ENCODE measurements around the gene NAV2. TPM values are rescaled to one million over a fixed set of nuclear protein-coding genes. Genes with fewer than 3 reads are reported as not detected.

Gene NAV2
- polyA plus RNA-seq, 1 experiment: 5.1 TPM

DNA sequence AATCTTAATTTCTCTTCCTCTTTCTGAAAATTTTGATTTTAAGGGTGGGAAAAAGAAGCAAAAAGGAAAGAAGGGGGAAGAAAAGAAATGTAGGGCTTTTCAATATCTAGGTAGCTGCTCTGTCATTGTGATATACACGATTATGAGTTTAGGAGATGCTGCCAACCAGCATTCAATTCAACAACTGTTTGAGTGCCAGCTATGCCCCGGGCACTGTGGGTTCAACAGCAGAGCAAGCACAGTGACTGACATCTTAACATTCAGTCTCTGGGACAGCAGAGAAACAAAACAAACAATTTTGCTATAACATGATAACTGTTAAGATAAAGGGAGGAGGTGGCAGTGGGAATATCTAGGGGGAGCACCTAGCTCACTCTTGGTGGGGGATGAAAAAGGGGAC lies 356.1 kb downstream of the NAV2 start:
- H3K9me3 ChIP-seq (ENCODE audit: control insufficient read depth, insufficient read depth, low read length): no peaks in the 10 kb centered on the region
- TF ChIP-seq CTCF (IDR thresholded peaks at IDR 0.05; ENCODE audit: low read depth, low read length): no peak
- no peak for DNase-seq (ENCODE audit: low read depth, low spot score)
- H3K27me3 ChIP-seq (ENCODE audit: control insufficient read depth, insufficient read depth, low read length): no peaks in the 10 kb centered on the region
- POLR2A ChIA-PET: no interaction called here
- no peak overlapping the region for H3K27ac ChIP-seq (ENCODE audit: low read depth, low read length)
- no peak overlapping the region for H3K4me3 ChIP-seq (ENCODE audit: low read depth, low read length)
- CTCF ChIA-PET: no interaction called here

DNA sequence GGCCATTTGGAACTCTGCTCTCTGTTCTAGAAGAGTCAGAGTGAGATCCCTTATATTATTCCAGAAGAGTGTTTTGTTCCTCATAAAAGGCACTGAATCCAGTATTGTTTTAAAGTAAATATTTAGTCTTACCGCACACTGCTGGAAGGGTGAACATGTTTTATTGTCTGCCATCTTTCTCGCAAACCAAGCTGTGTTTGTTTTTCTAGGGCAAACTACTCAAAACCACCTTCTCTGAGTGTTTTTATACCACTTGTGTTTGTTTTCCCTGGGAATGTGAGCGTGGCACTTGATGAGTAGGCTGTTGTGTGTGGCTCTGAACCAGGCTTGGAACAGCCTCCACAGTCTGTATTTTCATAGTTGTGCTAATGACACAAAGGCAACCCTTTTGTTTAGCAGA lies 357.8 kb downstream of the NAV2 start:
- Histone ChIP-seq H3K4me3 (ENCODE audit: low read depth, low read length) (no peak overlapping the region), H3K9me3 (ENCODE audit: control insufficient read depth, insufficient read depth, low read length) (no peaks in the 10 kb centered on the region), H3K27ac (ENCODE audit: low read depth, low read length) (no peak overlapping the region), H3K27me3 (ENCODE audit: control insufficient read depth, insufficient read depth, low read length) (no peaks in the 10 kb centered on the region)
- no peak for TF ChIP-seq CTCF (IDR thresholded peaks at IDR 0.05; ENCODE audit: low read depth, low read length)
- POLR2A ChIA-PET: no interaction called here
- CTCF ChIA-PET: interaction anchor here (1.0 kb wide), 1 partner anchor 58 kb away, joined by 3 read pairs; no protein-coding TSS in a partner anchor
- no peak for DNase-seq (ENCODE audit: low read depth, low spot score)

DNA sequence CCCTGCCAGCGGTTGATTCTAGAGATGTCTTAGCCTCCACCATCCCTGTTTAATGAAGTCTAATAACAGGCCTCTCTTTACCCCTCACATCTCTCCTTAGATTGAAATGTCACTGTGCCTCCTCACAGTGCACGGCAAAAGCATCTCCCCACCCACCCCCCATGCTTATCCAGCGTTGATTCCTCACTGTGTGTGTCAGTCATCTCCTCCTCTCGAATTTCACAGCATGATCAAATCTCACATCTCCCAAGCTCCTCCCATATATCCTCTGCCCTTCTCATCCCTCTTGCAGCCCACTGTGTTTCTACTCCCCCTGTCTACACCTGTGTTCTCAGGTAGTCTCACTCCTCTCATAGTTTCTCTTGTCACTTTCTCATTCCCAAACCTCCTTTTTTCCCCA lies 363.0 kb downstream of the NAV2 start:
- H3K27me3 ChIP-seq (ENCODE audit: control insufficient read depth, insufficient read depth, low read length): no peaks in the 10 kb centered on the region
- DNase-seq (ENCODE audit: low read depth, low spot score): no peak
- no peak overlapping the region for H3K4me3 ChIP-seq (ENCODE audit: low read depth, low read length)
- ChIA-PET CTCF (interaction anchor here (2.1 kb wide), 1 partner anchor 52 kb away, joined by 9 read pairs; no protein-coding TSS in a partner anchor), POLR2A (no interaction called here)
- H3K27ac ChIP-seq (ENCODE audit: low read depth, low read length): no peak overlapping the region
- TF ChIP-seq CTCF (IDR thresholded peaks at IDR 0.05; ENCODE audit: low read depth, low read length): no peak
- no peaks in the 10 kb centered on the region for H3K9me3 ChIP-seq (ENCODE audit: control insufficient read depth, insufficient read depth, low read length)

DNA sequence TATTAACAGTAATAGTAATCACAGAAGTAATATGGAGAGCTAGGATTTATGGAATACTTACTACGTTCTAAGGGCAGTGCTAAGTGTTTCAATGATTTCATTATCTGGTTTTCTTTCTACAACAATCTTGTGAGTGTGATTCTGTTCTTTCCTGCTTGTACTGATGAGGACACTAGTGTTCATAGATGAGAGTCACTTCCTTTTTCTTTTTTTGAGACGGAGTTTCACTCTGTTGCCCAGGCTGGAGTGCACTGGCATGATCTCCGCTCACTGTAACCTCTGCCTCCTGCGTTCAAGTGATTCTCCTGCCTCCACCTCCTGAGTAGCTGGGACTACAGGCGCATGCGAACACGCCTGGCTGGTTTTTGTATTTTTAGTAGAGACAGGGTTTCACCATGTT lies 366.2 kb downstream of the NAV2 start:
- DNase-seq (ENCODE audit: low read depth, low spot score): no peak
- H3K4me3 ChIP-seq (ENCODE audit: low read depth, low read length): no peak overlapping the region
- H3K27ac ChIP-seq (ENCODE audit: low read depth, low read length): no peak overlapping the region
- TF ChIP-seq CTCF (IDR thresholded peaks at IDR 0.05; ENCODE audit: low read depth, low read length): no peak
- no peaks in the 10 kb centered on the region for H3K27me3 ChIP-seq (ENCODE audit: control insufficient read depth, insufficient read depth, low read length)
- no peaks in the 10 kb centered on the region for H3K9me3 ChIP-seq (ENCODE audit: control insufficient read depth, insufficient read depth, low read length)
- ChIA-PET CTCF (no interaction called here), POLR2A (no interaction called here)

DNA sequence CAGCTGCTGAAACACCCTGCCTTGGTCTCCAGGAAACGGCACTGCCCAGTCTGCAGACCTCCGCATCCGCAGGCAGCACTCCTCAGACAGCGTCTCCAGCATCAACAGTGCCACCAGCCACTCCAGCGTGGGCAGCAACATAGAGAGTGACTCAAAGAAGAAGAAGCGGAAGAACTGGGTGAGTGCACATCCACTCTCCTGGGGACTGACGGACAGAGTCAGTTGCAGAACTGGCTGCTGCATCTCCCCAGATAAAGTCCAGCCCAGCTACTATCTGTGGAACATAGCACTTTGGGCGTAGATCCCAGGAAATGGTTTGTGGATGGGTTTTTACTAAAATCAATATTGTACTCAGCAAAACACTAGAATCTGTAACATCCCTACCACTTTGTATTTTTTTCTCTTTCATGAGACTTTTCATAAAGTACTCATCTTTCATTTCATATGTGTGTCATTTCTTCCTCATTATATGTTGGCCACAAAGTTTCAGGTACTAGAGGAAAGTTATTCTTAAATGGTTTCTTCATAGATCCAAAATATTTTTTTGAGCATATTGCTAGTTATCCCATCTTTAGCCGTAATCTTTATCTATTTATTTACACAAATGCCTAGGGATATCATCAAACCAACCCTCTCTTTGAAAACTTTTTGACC lies 367.5 kb downstream of the NAV2 start:
- no peaks in the 10 kb centered on the region for H3K9me3 ChIP-seq (ENCODE audit: control insufficient read depth, insufficient read depth, low read length)
- CTCF ChIA-PET: interaction anchor here (0.9 kb wide), 1 partner anchor 31 kb away, joined by 5 read pairs; no protein-coding TSS in a partner anchor
- no peak overlapping the region for H3K4me3 ChIP-seq (ENCODE audit: low read depth, low read length)
- H3K27me3 ChIP-seq (ENCODE audit: control insufficient read depth, insufficient read depth, low read length): no peaks in the 10 kb centered on the region
- no peak for TF ChIP-seq CTCF (IDR thresholded peaks at IDR 0.05; ENCODE audit: low read depth, low read length)
- DNase-seq (ENCODE audit: low read depth, low spot score): no peak
- POLR2A ChIA-PET: no interaction called here
- no peak overlapping the region for H3K27ac ChIP-seq (ENCODE audit: low read depth, low read length)
